ENCODE data around the gene H2BK1. TPM values are rescaled to one million over a fixed set of nuclear protein-coding genes. Genes with fewer than 3 reads are reported as not detected.

Gene H2BK1
- total RNA-seq, 2 donors from 2014 or later = not detected

GRCh38 chr7:151243408-151244195 lies 33.3 kb upstream of the H2BK1 start:
- ATAC-seq = no peak
- H3K9me3 ChIP-seq = no peaks in the 10 kb centered on the region
- H3K4me1 ChIP-seq = peaks cover 50% of the 10 kb centered on the region
- intact Hi-C loops (cut with DNase I) = loop anchor here (5.0 kb wide), 1 partner anchor 64 kb away; no protein-coding TSS in a partner anchor
- no peak for DNase-seq
- TF ChIP-seq POLR2A (IDR thresholded peaks at IDR 0.05) (no peak), CTCF (IDR thresholded peaks at IDR 0.05) (no peak)
- no peaks in the 10 kb centered on the region for H3K27me3 ChIP-seq
- no peak overlapping the region for H3K27ac ChIP-seq
- WGBS, 2 donors = 29 to 40% methylated on average over 11 to 17 of the region's 17 CpGs
- peaks cover 0 to 7% of the 10 kb centered on the region in 2 donors for H3K36me3 ChIP-seq (replicated peaks in 1 of 2; ENCODE audit: insufficient read depth in 1 of 2, low read depth in 2 of 2)
- H3K4me3 ChIP-seq = no peak overlapping the region

DNA sequence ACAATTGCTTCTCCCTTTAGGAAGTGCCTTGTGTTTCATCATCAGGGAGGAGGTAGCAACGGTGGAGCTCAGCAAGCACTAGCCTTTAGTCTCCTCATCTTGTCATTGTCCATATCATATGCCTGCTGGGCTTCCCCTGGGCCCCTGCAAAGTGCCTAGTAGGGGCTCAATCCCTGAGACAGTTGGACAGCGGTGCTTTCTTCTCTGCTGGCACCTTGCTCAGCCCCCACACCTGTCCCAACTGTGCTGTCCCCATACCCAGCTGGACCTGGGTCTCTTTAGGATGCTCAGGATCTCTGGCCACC lies 32.7 kb upstream of the H2BK1 start:
- ATAC-seq (no peak), DNase-seq (no peak)
- H3K27me3 ChIP-seq = no peaks in the 10 kb centered on the region
- peaks cover 49% of the 10 kb centered on the region for H3K4me1 ChIP-seq
- no peak for TF ChIP-seq POLR2A (IDR thresholded peaks at IDR 0.05)
- no peak for TF ChIP-seq CTCF (IDR thresholded peaks at IDR 0.05)
- H3K4me3 ChIP-seq = no peak overlapping the region
- peaks cover 0 to 7% of the 10 kb centered on the region in 2 donors for H3K36me3 ChIP-seq (replicated peaks in 1 of 2; ENCODE audit: insufficient read depth in 1 of 2, low read depth in 2 of 2)
- WGBS, 2 donors = 0 to 36% methylated on average over 1 to 2 of the region's 2 CpGs
- intact Hi-C loops (cut with DNase I) = loop anchor here (5.0 kb wide), 1 partner anchor 64 kb away; no protein-coding TSS in a partner anchor
- no peak overlapping the region for H3K27ac ChIP-seq
- H3K9me3 ChIP-seq = no peaks in the 10 kb centered on the region

- Histone ChIP-seq H3K4me1 (peaks cover 43% of the 10 kb centered on the region), H3K4me3 (no peak overlapping the region), H3K9me3 (no peaks in the 10 kb centered on the region), H3K27ac (no peak overlapping the region), H3K27me3 (no peaks in the 10 kb centered on the region), H3K36me3 (replicated peaks in 1 of 2; ENCODE audit: insufficient read depth in 1 of 2, low read depth in 2 of 2) (peaks cover 0 to 10% of the 10 kb centered on the region in 2 donors)
- WGBS, 2 donors = 56 to 57% methylated on average over 19 of the region's 20 CpGs
- no peak for ATAC-seq
- no peak for DNase-seq
- intact Hi-C loops (cut with DNase I) = loop anchor here (5.0 kb wide), 1 partner anchor 65 kb away; no protein-coding TSS in a partner anchor
- TF ChIP-seq POLR2A (IDR thresholded peaks at IDR 0.05) (no peak), CTCF (IDR thresholded peaks at IDR 0.05) (no peak)
Observed at GRCh38 chr7:151242159-151243044, 32.1 kb upstream of the H2BK1 start.

GRCh38 chr7:151241755-151242096 lies 31.4 kb upstream of the H2BK1 start:
- H3K4me3 ChIP-seq = no peak overlapping the region
- intact Hi-C loops (cut with DNase I) = loop anchor here (5.0 kb wide), 1 partner anchor 66 kb away; no protein-coding TSS in a partner anchor
- TF ChIP-seq CTCF (IDR thresholded peaks at IDR 0.05) (no peak), POLR2A (IDR thresholded peaks at IDR 0.05) (no peak)
- H3K9me3 ChIP-seq = no peaks in the 10 kb centered on the region
- peaks cover 0 to 12% of the 10 kb centered on the region in 2 donors for H3K36me3 ChIP-seq (replicated peaks in 1 of 2; ENCODE audit: insufficient read depth in 1 of 2, low read depth in 2 of 2)
- no peaks in the 10 kb centered on the region for H3K27me3 ChIP-seq
- ATAC-seq (no peak), DNase-seq (no peak)
- 89 to 91% methylated on average over 5 to 9 of the region's 9 CpGs for WGBS, 2 donors
- H3K27ac ChIP-seq = no peak overlapping the region
- H3K4me1 ChIP-seq = peaks cover 36% of the 10 kb centered on the region

Data from body of pancreas (tissue), 4 donors.